CD14-positive monocyte (primary cell): ENCODE results near the gene STMP1. TPM values are rescaled to one million over a fixed set of nuclear protein-coding genes. Genes with fewer than 3 reads are reported as not detected.
"Not testable (repeated sequence)": the region's sequence is repeated elsewhere in the genome, so short reads cannot be mapped to it uniquely, and the experiment has no call there.

Experiments used
- DNase-seq, 3 donors: peaks; one replicate each; pipeline ENCODE4 v3.0.0-alpha.2; 2011 to 2022
- H2AFZ ChIP-seq: 2 replicates; pipeline ENCODE4 v1.6.0; 2012; ENCODE audit warnings: mild to moderate bottlenecking, low read depth, low read length, inconsistent platforms; ENCODE audit not compliant: insufficient read depth, poor library complexity, severe bottlenecking
- H3K27ac ChIP-seq, 2 donors: 1 replicate in 1 of 2; 2 replicates in 1 of 2; pipeline ENCODE4 v1.5.1; 2012 to 2013; ENCODE audit warnings: low read length in 2 of 2, control low read depth in 1 of 2, inconsistent platforms in 1 of 2, low read depth in 1 of 2, mild to moderate bottlenecking in 1 of 2
- H3K27me3 ChIP-seq, 2 donors: one replicate each; pipeline versions ENCODE4 v1.6.0 to v1.6.1; 2011 to 2013; ENCODE audit warnings: low read length in 2 of 2; ENCODE audit not compliant: control insufficient read depth in 2 of 2, insufficient read depth in 2 of 2
- H3K36me3 ChIP-seq, 2 donors: replicated peaks in 1 of 2; 1 replicate in 1 of 2; 2 replicates in 1 of 2; pipeline versions ENCODE4 v1.5.1 to v1.6.1; 2012 to 2013; ENCODE audit warnings: low read length in 2 of 2, control low read depth in 1 of 2, inconsistent platforms in 1 of 2, mild to moderate bottlenecking in 1 of 2; ENCODE audit not compliant: insufficient read depth in 2 of 2, control insufficient read depth in 1 of 2
- H3K4me1 ChIP-seq, 2 donors: 1 replicate in 1 of 2; 2 replicates in 1 of 2; pipeline versions ENCODE4 v1.5.1 to v1.6.1; 2012 to 2013; ENCODE audit warnings: low read length in 2 of 2, control low read depth in 1 of 2, inconsistent platforms in 1 of 2, mild to moderate bottlenecking in 1 of 2, moderate library complexity in 1 of 2; ENCODE audit not compliant: insufficient read depth in 2 of 2, control insufficient read depth in 1 of 2
- H3K4me2 ChIP-seq: replicated peaks from 2 replicates; pipeline ENCODE3; 2012; ENCODE audit warnings: low read length, moderate library complexity, mild to moderate bottlenecking; ENCODE audit not compliant: poor library complexity, severe bottlenecking; ENCODE audit errors: extremely low read depth
- H3K4me3 ChIP-seq, 3 experiments: fragments of 200-600 bp in 1 of 3; sonication (generic) in 1 of 3; replicated peaks in 1 of 3; 1 replicate in 2 of 3; 2 replicates in 1 of 3; pipeline ENCODE4 v1.5.1; 2011 to 2013; ENCODE audit warnings: low read length in 3 of 3, mild to moderate bottlenecking in 3 of 3, control low read depth in 2 of 3, low read depth in 2 of 3, inconsistent platforms in 1 of 3, moderate library complexity in 1 of 3
- H3K79me2 ChIP-seq: 2 replicates; pipeline ENCODE4 v1.6.0; 2012; ENCODE audit warnings: mild to moderate bottlenecking, control low read depth, inconsistent platforms, low read length, moderate library complexity; ENCODE audit not compliant: insufficient read depth
- H3K9ac ChIP-seq: 2 replicates; pipeline ENCODE4 v1.6.0; 2017; ENCODE audit warnings: low read length, mild to moderate bottlenecking; ENCODE audit not compliant: insufficient read depth, poor library complexity, severe bottlenecking
- H3K9me3 ChIP-seq, 2 donors: replicated peaks in 1 of 2; 1 replicate in 1 of 2; 2 replicates in 1 of 2; pipeline versions ENCODE4 v1.5.1 to v1.6.1; 2012 to 2013; ENCODE audit warnings: low read length in 2 of 2, control low read depth in 1 of 2; ENCODE audit not compliant: control insufficient read depth in 1 of 2, insufficient read depth in 1 of 2
- H4K20me1 ChIP-seq: 2 replicates; pipeline ENCODE4 v1.6.0; 2012; ENCODE audit warnings: mild to moderate bottlenecking, low read length, control low read depth, moderate library complexity; ENCODE audit not compliant: insufficient read depth
- H3K27ac Mint-ChIP-seq, 7 donors: one replicate each; pipeline ENCODE4 v1.8.0; 2020; ENCODE audit warnings: mild to moderate bottlenecking in 7 of 7, mixed read lengths in 7 of 7, moderate library complexity in 6 of 7, inconsistent platforms in 2 of 7
- H3K27me3 Mint-ChIP-seq, 3 donors: one replicate each; pipeline ENCODE4 v1.8.0; 2021 to 2022; ENCODE audit warnings: low read depth in 3 of 3, mild to moderate bottlenecking in 3 of 3, mixed read lengths in 3 of 3, moderate library complexity in 3 of 3, inconsistent platforms in 1 of 3
- H3K36me3 Mint-ChIP-seq, 2 donors: one replicate each; pipeline ENCODE4 v1.8.0; 2020; ENCODE audit warnings: mixed read lengths in 2 of 2, inconsistent platforms in 1 of 2, mild to moderate bottlenecking in 1 of 2
- H3K4me1 Mint-ChIP-seq: one replicate; pipeline ENCODE4 v1.8.0; 2020; ENCODE audit warnings: mild to moderate bottlenecking, mixed read lengths
- H3K4me3 Mint-ChIP-seq, 2 donors: one replicate each; pipeline ENCODE4 v1.8.0; 2020; ENCODE audit warnings: mild to moderate bottlenecking in 2 of 2, mixed read lengths in 2 of 2, moderate library complexity in 1 of 2
- H3K9me3 Mint-ChIP-seq, 7 donors: one replicate each; pipeline ENCODE4 v1.8.0; 2020 to 2022; ENCODE audit warnings: mixed read lengths in 7 of 7, mild to moderate bottlenecking in 6 of 7, moderate library complexity in 6 of 7, inconsistent platforms in 2 of 7
- CTCF ChIP-seq: fragments of 200-600 bp; IDR thresholded peaks from one replicate; pipeline ENCODE4 v1.8.0; 2022; ENCODE audit warnings: antibody characterized with exemption, mild to moderate bottlenecking
- WGBS: methylation state at CpG from one replicate; pipeline ENCODE4 v1.1.5; 2013; ENCODE audit warnings: missing lambda C conversion rate; ENCODE audit not compliant: insufficient coverage; 5-methylcytosine and 5-hydroxymethylcytosine counted together
- intact Hi-C, 2 donors: fragments of 100-400 bp; cut with micrococcal nuclease; formaldehyde crosslinking; loops; one replicate each; pipeline versions ENCODE4 v1.15.0 to v1.15.1; 2023
- polyA plus RNA-seq, 3 donors: library from polyadenylated mRNA; depleted of rRNA in 1 of 3; unstranded in 2 of 3; stranded (reverse) in 1 of 3; fragments of 300-500 nt in 2 of 3; fragments of >200 nt in 1 of 3; fragmentation: Illumina TruSeq in 2 of 3; gene quantifications; 1 replicate in 2 of 3; 2 replicates in 1 of 3; pipeline ENCODE4 v1.2.3, GENCODE V29; 2012 to 2021

The STMP1 gene
- polyA plus RNA-seq, 3 donors: 20.4 to 108 (median 88.8) TPM

GRCh38 chr7:135634191-135634878 lies 28.0 kb upstream of the STMP1 start:
- H3K4me3 ChIP-seq: no peak overlapping the region
- H3K4me2 ChIP-seq: no peak overlapping the region
- no peak overlapping the region for H3K9ac ChIP-seq
- intact Hi-C loops: no loop called here
- no peaks in the 10 kb centered on the region for H3K79me2 ChIP-seq
- Mint-ChIP-seq H3K27ac (no peak overlapping the region), H3K36me3 (peaks cover 78 to 84% of the 10 kb centered on the region in 2 donors), H3K4me3 (no peak overlapping the region), H3K4me1 (no peaks in the 10 kb centered on the region), H3K9me3 (peaks cover 0 to 3% (median 0%) of the 10 kb centered on the region in 7 donors), H3K27me3 (no peaks in the 10 kb centered on the region)
- H3K9me3 ChIP-seq: no peaks in the 10 kb centered on the region
- no peak overlapping the region for H3K27ac ChIP-seq
- no peaks in the 10 kb centered on the region for H3K27me3 ChIP-seq
- H4K20me1 ChIP-seq: no peaks in the 10 kb centered on the region
- peaks cover 88 to 93% of the 10 kb centered on the region in 2 donors for H3K36me3 ChIP-seq
- no peak for DNase-seq
- H2AFZ ChIP-seq: no peak overlapping the region
- WGBS: 100% methylated on average over 6 of the region's 7 CpGs
- no peaks in the 10 kb centered on the region for H3K4me1 ChIP-seq
- TF ChIP-seq CTCF: no peak

- H3K79me2 ChIP-seq, H3K4me1 ChIP-seq, H4K20me1 ChIP-seq, H3K9ac ChIP-seq, H3K4me1 Mint-ChIP-seq, H2AFZ ChIP-seq, DNase-seq, H3K27me3 Mint-ChIP-seq, H3K4me3 Mint-ChIP-seq, H3K4me2 ChIP-seq, H3K9me3 ChIP-seq, H3K9me3 Mint-ChIP-seq, H3K4me3 ChIP-seq, H3K27ac ChIP-seq, H3K27me3 ChIP-seq: not testable (repeated sequence)
- H3K36me3 ChIP-seq: peaks cover 85 to 98% of the 10 kb centered on the region in 2 donors
- peak overlapping the region in 2 of 7 donors; percentile 21 to 48 for H3K27ac Mint-ChIP-seq
- intact Hi-C loops: loop anchor here in 1 of 2 donors (10.0 kb wide), 1 partner anchor 355 kb away; no protein-coding TSS in a partner anchor
- H3K36me3 Mint-ChIP-seq: peaks cover 73 to 83% of the 10 kb centered on the region in 2 donors
Measured at GRCh38 chr7:135639690-135640089, 22.6 kb upstream of the STMP1 start.
